H1 (cell line): ENCODE results near the gene REXO5. TPM values are rescaled to one million over a fixed set of nuclear protein-coding genes. Genes with fewer than 3 reads are reported as not detected.

Experiments used
- CTCF ChIA-PET: fragments of 300-600 bp; sonication (Branson Sonifier 250); formaldehyde crosslinking; loops from one replicate; lab custom pipeline; 2021; ENCODE audit not compliant: partially characterized antibody; lab: Charles Lee
- POLR2A ChIA-PET: fragments of 300-600 bp; sonication (Branson Sonifier 250); formaldehyde crosslinking; loops from one replicate; lab custom pipeline; 2021; ENCODE audit warnings: inconsistent platforms; ENCODE audit not compliant: partially characterized antibody; lab: Charles Lee
- DNase-seq, 2 experiments: peaks; one replicate each; pipeline versions ENCODE4 v3.0.0 to v3.0.0-alpha.2; 2010 to 2022; ENCODE audit warnings: low spot score in 2 of 2, low read depth in 1 of 2, mixed read lengths in 1 of 2
- FAIRE-seq: peaks from 2 replicates; lab custom pipeline; 2011; peaks lifted over from hg19 to GRCh38; lab: Jason Lieb, UNC
- H2AFZ ChIP-seq: 2 replicates; pipeline ENCODE4 v1.8.1; 2012; ENCODE audit warnings: low read length, inconsistent platforms
- H2AK5ac ChIP-seq: 2 replicates; pipeline ENCODE4 v1.6.1; 2013; ENCODE audit warnings: low read depth, low read length
- H2BK120ac ChIP-seq: replicated peaks from 2 replicates; pipeline ENCODE3; 2013; ENCODE audit warnings: low read depth, low read length, inconsistent platforms
- H2BK12ac ChIP-seq: 2 replicates; pipeline ENCODE4 v1.6.1; 2013; ENCODE audit warnings: low read depth, low read length
- H2BK15ac ChIP-seq: 2 replicates; pipeline ENCODE4 v1.6.1; 2013; ENCODE audit warnings: low read length
- H2BK20ac ChIP-seq: 2 replicates; pipeline ENCODE4 v1.6.1; 2013; ENCODE audit warnings: low read length
- H2BK5ac ChIP-seq: 2 replicates; pipeline ENCODE4 v1.6.1; 2013; ENCODE audit warnings: low read depth, low read length
- H3K14ac ChIP-seq: 2 replicates; pipeline ENCODE4 v1.6.1; 2013; ENCODE audit warnings: inconsistent platforms; ENCODE audit not compliant: insufficient read length
- H3K18ac ChIP-seq: 2 replicates; pipeline ENCODE4 v1.6.1; 2013; ENCODE audit warnings: low read length; ENCODE audit errors: extremely low read depth
- H3K23ac ChIP-seq: 2 replicates; pipeline ENCODE4 v1.6.1; 2013; ENCODE audit warnings: inconsistent platforms; ENCODE audit not compliant: insufficient read length
- H3K23me2 ChIP-seq: 2 replicates; pipeline ENCODE4 v1.6.1; 2013; ENCODE audit warnings: low read depth, low read length
- H3K27ac ChIP-seq: 2 replicates; pipeline ENCODE4 v1.6.1; 2011; ENCODE audit warnings: low read depth, low read length, inconsistent platforms
- H3K27me3 ChIP-seq, 4 experiments: replicated peaks in 1 of 4; 1 replicate in 1 of 4; 2 replicates in 3 of 4; pipeline versions ENCODE4 v1.6.1 to v1.8.1; 2011 to 2013; ENCODE audit warnings: low read length in 3 of 4, mild to moderate bottlenecking in 3 of 4, inconsistent platforms in 2 of 4, mixed read lengths in 2 of 4, moderate library complexity in 1 of 4; ENCODE audit not compliant: control insufficient read depth in 3 of 4, insufficient read depth in 3 of 4; ENCODE audit errors: extremely low read depth in 1 of 4
- H3K36me3 ChIP-seq, 4 experiments: 2 replicates each; pipeline versions ENCODE4 v1.6.1 to v1.8.1; 2011 to 2013; ENCODE audit warnings: mild to moderate bottlenecking in 4 of 4, low read length in 3 of 4, moderate library complexity in 2 of 4, control low read depth in 1 of 4, inconsistent platforms in 1 of 4; ENCODE audit not compliant: insufficient read depth in 4 of 4, control insufficient read depth in 2 of 4
- H3K4ac ChIP-seq: replicated peaks from 2 replicates; pipeline ENCODE3; 2013; ENCODE audit warnings: low read length, low read depth, mixed read lengths, inconsistent platforms; ENCODE audit not compliant: insufficient read length
- H3K4me1 ChIP-seq, 4 experiments: replicated peaks in 1 of 4; 1 replicate in 1 of 4; 2 replicates in 3 of 4; pipeline versions ENCODE4 v1.6.1 to v1.8.1; 2011 to 2013; ENCODE audit warnings: low read length in 3 of 4, inconsistent platforms in 2 of 4, mixed read lengths in 1 of 4; ENCODE audit not compliant: insufficient read depth in 4 of 4, control insufficient read depth in 3 of 4
- H3K4me2 ChIP-seq, 2 experiments: 2 replicates each; pipeline versions ENCODE4 v1.6.1 to v1.8.1; 2011 to 2013; ENCODE audit warnings: low read depth in 2 of 2, low read length in 2 of 2, control low read depth in 1 of 2, inconsistent platforms in 1 of 2, mild to moderate bottlenecking in 1 of 2; ENCODE audit not compliant: insufficient read depth in 1 of 2
- H3K4me3 ChIP-seq, 4 experiments: fragments of 200-600, 300-600 bp in 1 of 4; sonication (generic), shearing (Covaris generic), sonication (Bioruptor Twin) in 1 of 4; 2 replicates each; pipeline versions ENCODE4 v1.5.1 to v1.8.1; 2011 to 2016; ENCODE audit warnings: low read length in 4 of 4, low read depth in 3 of 4, control low read depth in 2 of 4, inconsistent platforms in 2 of 4, mild to moderate bottlenecking in 2 of 4, mixed read lengths in 1 of 4, moderate library complexity in 1 of 4; ENCODE audit not compliant: insufficient read depth in 2 of 4; ENCODE audit errors: extremely low read depth in 1 of 4
- H3K56ac ChIP-seq: replicated peaks from 2 replicates; pipeline ENCODE3; 2013; ENCODE audit warnings: low read depth, mild to moderate bottlenecking, mixed read lengths, low read length, inconsistent platforms; ENCODE audit not compliant: insufficient read length
- H3K79me1 ChIP-seq: 2 replicates; pipeline ENCODE4 v1.6.1; 2013; ENCODE audit warnings: low read depth, low read length, control low read depth
- H3K79me2 ChIP-seq, 2 experiments: 2 replicates each; pipeline versions ENCODE4 v1.6.1 to v1.8.1; 2012 to 2013; ENCODE audit warnings: low read length in 2 of 2, mild to moderate bottlenecking in 2 of 2, inconsistent platforms in 1 of 2; ENCODE audit not compliant: insufficient read depth in 2 of 2, control insufficient read depth in 1 of 2
- H3K9ac ChIP-seq, 4 experiments: replicated peaks in 1 of 4; 1 replicate in 1 of 4; 2 replicates in 3 of 4; pipeline versions ENCODE4 v1.6.1 to v1.8.1; 2011 to 2013; ENCODE audit warnings: low read depth in 3 of 4, low read length in 3 of 4, control low read depth in 2 of 4, mild to moderate bottlenecking in 2 of 4, moderate library complexity in 2 of 4, inconsistent platforms in 1 of 4; ENCODE audit errors: extremely low read depth in 1 of 4
- H3K9me3 ChIP-seq, 2 experiments: 2 replicates each; pipeline versions ENCODE4 v1.6.1 to v1.8.1; 2012 to 2013; ENCODE audit warnings: mild to moderate bottlenecking in 2 of 2, moderate library complexity in 2 of 2, control low read depth in 1 of 2, inconsistent platforms in 1 of 2, low read depth in 1 of 2, low read length in 1 of 2, mixed read lengths in 1 of 2; ENCODE audit not compliant: insufficient read depth in 2 of 2
- H4K20me1 ChIP-seq, 2 experiments: replicated peaks in 1 of 2; 2 replicates each; pipeline versions ENCODE3 to v1.8.1; 2011 to 2013; ENCODE audit warnings: inconsistent platforms in 2 of 2, low read length in 2 of 2, mild to moderate bottlenecking in 1 of 2; ENCODE audit not compliant: insufficient read depth in 2 of 2, control insufficient read depth in 1 of 2
- H4K5ac ChIP-seq: 2 replicates; pipeline ENCODE4 v1.6.1; 2013; ENCODE audit warnings: low read length, low read depth, mixed read lengths, inconsistent platforms; ENCODE audit not compliant: insufficient read length
- H4K8ac ChIP-seq: 2 replicates; pipeline ENCODE4 v1.8.0; 2013; ENCODE audit warnings: mild to moderate bottlenecking, moderate library complexity, low read length, inconsistent platforms; ENCODE audit not compliant: insufficient read depth; ENCODE audit errors: extremely low read depth
- H4K91ac ChIP-seq: replicated peaks from 2 replicates; pipeline ENCODE3; 2013; ENCODE audit warnings: low read length, mixed read lengths, inconsistent platforms; ENCODE audit not compliant: insufficient read length
- BCL11A ChIP-seq, 2 experiments: IDR thresholded peaks; one replicate each; pipeline ENCODE4 v1.6.1; 2011; ENCODE audit warnings: low read depth in 2 of 2, low read length in 2 of 2, mild to moderate bottlenecking in 2 of 2
- CTCF ChIP-seq, 3 experiments: IDR thresholded peaks; 1 replicate in 2 of 3; 2 replicates in 1 of 3; pipeline versions ENCODE4 v1.5.1 to v1.6.1; 2011; ENCODE audit warnings: low read length in 3 of 3, mild to moderate bottlenecking in 3 of 3, inconsistent platforms in 2 of 3, low read depth in 1 of 3, moderate library complexity in 1 of 3; ENCODE audit not compliant: insufficient read depth in 1 of 3; ENCODE audit errors: control extremely low read depth in 1 of 3
- HDAC2 ChIP-seq, 2 experiments: fragments of 300-600 bp in 1 of 2; sonication (generic) in 1 of 2; IDR thresholded peaks; 2 replicates each; pipeline ENCODE4 v1.6.1; 2011 to 2012; ENCODE audit warnings: low read depth in 2 of 2, low read length in 2 of 2, mild to moderate bottlenecking in 2 of 2, moderate library complexity in 2 of 2, borderline replicate concordance in 1 of 2, inconsistent platforms in 1 of 2
- HDAC6 ChIP-seq: IDR thresholded peaks from one replicate; pipeline ENCODE4 v1.7.1; 2012; ENCODE audit warnings: low read depth, mild to moderate bottlenecking, inconsistent platforms, low read length, moderate library complexity
- MAX ChIP-seq: IDR thresholded peaks from 2 replicates; pipeline ENCODE4 v1.6.1; 2012; ENCODE audit warnings: inconsistent platforms
- RAD21 ChIP-seq, 2 experiments: IDR thresholded peaks in 1 of 2; conservative IDR thresholded peaks in 1 of 2; 2 replicates each; pipeline ENCODE4 v1.6.1; 2011; ENCODE audit warnings: low read depth in 2 of 2, low read length in 2 of 2, improper control_type of control experiment in 1 of 2, inconsistent platforms in 1 of 2, mild to moderate bottlenecking in 1 of 2, moderate library complexity in 1 of 2
- YY1 ChIP-seq: IDR thresholded peaks from 2 replicates; pipeline ENCODE4 v1.6.1; 2011; ENCODE audit warnings: low read depth, mild to moderate bottlenecking, low read length
- WGBS, 2 experiments: shearing (Covaris generic) in 1 of 2; methylation state at CpG; one replicate each; pipeline versions ENCODE4 v1.1.6 to v1.1.7; 2013 to 2015; ENCODE audit warnings: low lambda C conversion rate in 2 of 2, mixed read lengths in 2 of 2, inconsistent platforms in 1 of 2, low coverage in 1 of 2, missing lambda C conversion rate in 1 of 2; ENCODE audit not compliant: insufficient replicate concordance in 2 of 2, insufficient coverage in 1 of 2, insufficient read length in 1 of 2; ENCODE audit errors: extremely low coverage in 1 of 2, missing lambda C conversion rate in 1 of 2; 5-methylcytosine and 5-hydroxymethylcytosine counted together
- polyA plus RNA-seq, 7 experiments: library from polyadenylated mRNA; depleted of rRNA in 3 of 7; stranded (reverse) in 5 of 7; unstranded in 2 of 7; fragments of >200 nt in 5 of 7; fragments of 200-250 nt in 2 of 7; gene quantifications; 1 replicate in 5 of 7; 2 replicates in 1 of 7; 4 replicates in 1 of 7; pipeline versions ENCODE4 v1.2.1 to v1.2.3, GENCODE V29; 2011 to 2013; ENCODE audit warnings: missing spikeins in 2 of 7, mixed read lengths in 2 of 7
- total RNA-seq: library from RNA; stranded (reverse); fragmentation: NEBNext Ultra II Directional; extraction: Animal tissue kit (Norgen Biotek cat#: 25700); gene quantifications from 2 replicates; pipeline ENCODE4 v1.2.1, GENCODE V29; 2021

REXO5 gene
- total and polyA plus RNA-seq, 2 of the 8 experiments (the other 6 are each of a cell fraction or from before 2014, with no cell fraction given): 2.4 to 8.9 TPM

GRCh38 chr16:20774703-20775362, 31.5 kb upstream of the REXO5 start:
- no peak overlapping the region for H2BK5ac ChIP-seq
- FAIRE-seq: peak; percentile 83
- H3K14ac ChIP-seq: no peak overlapping the region
- no peaks in the 10 kb centered on the region for H3K9me3 ChIP-seq
- H3K4me1 ChIP-seq: no peaks in the 10 kb centered on the region; a peak in 1 of 7 replicates
- H2BK12ac ChIP-seq: 0 out of 2 replicates have a peak overlapping the region, but pooled peaks have one; percentile 50
- H2BK15ac ChIP-seq: peak overlapping the region; percentile 46; the same call in 1 of the 2 replicates
- POLR2A ChIA-PET: interaction anchor here (0.8 to 1.6 kb wide), 3 partner anchors 9 to 32 kb away, joined by 3 to 7 read pairs (median 6); partner anchors contain the start of genes ERI2 and REXO5
- CTCF ChIA-PET: interaction anchor here (0.6 to 3.0 kb wide), 16 partner anchors 8 to 1824 kb away, joined by 3 to 12 read pairs (median 4); no protein-coding TSS in a partner anchor
- DNase-seq: peak; percentile 80 to 90
- H3K27ac ChIP-seq: no peak overlapping the region
- no peaks in the 10 kb centered on the region for H3K79me2 ChIP-seq
- H2AFZ ChIP-seq: no peak overlapping the region
- no peak overlapping the region for H3K56ac ChIP-seq
- H2AK5ac ChIP-seq: no peak overlapping the region
- no peaks in the 10 kb centered on the region for H3K79me1 ChIP-seq
- H2BK120ac ChIP-seq: no peak overlapping the region
- no peak overlapping the region for H4K8ac ChIP-seq
- H4K5ac ChIP-seq: no peak overlapping the region
- no peaks in the 10 kb centered on the region for H4K20me1 ChIP-seq
- no peaks in the 10 kb centered on the region for H3K23me2 ChIP-seq
- H3K4me2 ChIP-seq: no peak overlapping the region
- WGBS, 2 experiments: 48% methylated on average over 7 of the region's 7 CpGs; no CpG with 5 or more reads in 1 of the 2 experiments
- H3K9ac ChIP-seq: no peak overlapping the region
- no peak overlapping the region for H3K4me3 ChIP-seq
- H3K18ac ChIP-seq: no peak overlapping the region
- no peaks in the 10 kb centered on the region for H3K27me3 ChIP-seq
- no peak overlapping the region for H4K91ac ChIP-seq
- H2BK20ac ChIP-seq: no peak overlapping the region
- no peak overlapping the region for H3K4ac ChIP-seq
- no peaks in the 10 kb centered on the region for H3K36me3 ChIP-seq
- H3K23ac ChIP-seq: no peak overlapping the region
- peak; percentile 80 to 99 (median 97) for TF ChIP-seq CTCF (IDR thresholded peaks at IDR 0.05; ENCODE audit: control extremely low read depth in 1 of 3, insufficient read depth in 1 of 3, low read depth in 1 of 3, low read length in 3 of 3)
- peak; percentile 73 to 81 for TF ChIP-seq RAD21 (IDR thresholded peaks at IDR 0.05 in 1 of 2, conservative IDR thresholded peaks at IDR 0.05 in 1 of 2; ENCODE audit: low read depth in 2 of 2, low read length in 2 of 2)
- TF ChIP-seq HDAC6: no peak
- TF ChIP-seq HDAC2 (IDR thresholded peaks at IDR 0.05; ENCODE audit: borderline replicate concordance in 1 of 2, low read depth in 2 of 2, low read length in 2 of 2): no peak
- TF ChIP-seq BCL11A (IDR thresholded peaks at IDR 0.05; ENCODE audit: low read depth in 2 of 2, low read length in 2 of 2): no peak
- peak; percentile 71 for TF ChIP-seq MAX
- peak; percentile 43; the same call in 1 of the 2 replicates for TF ChIP-seq YY1
